Measurements from ENCODE around the gene SLC34A3.
"Not testable (repeated sequence)": the region's sequence is repeated elsewhere in the genome, so short reads cannot be mapped to it uniquely, and the experiment has no call there.

SLC34A3 gene

DNA sequence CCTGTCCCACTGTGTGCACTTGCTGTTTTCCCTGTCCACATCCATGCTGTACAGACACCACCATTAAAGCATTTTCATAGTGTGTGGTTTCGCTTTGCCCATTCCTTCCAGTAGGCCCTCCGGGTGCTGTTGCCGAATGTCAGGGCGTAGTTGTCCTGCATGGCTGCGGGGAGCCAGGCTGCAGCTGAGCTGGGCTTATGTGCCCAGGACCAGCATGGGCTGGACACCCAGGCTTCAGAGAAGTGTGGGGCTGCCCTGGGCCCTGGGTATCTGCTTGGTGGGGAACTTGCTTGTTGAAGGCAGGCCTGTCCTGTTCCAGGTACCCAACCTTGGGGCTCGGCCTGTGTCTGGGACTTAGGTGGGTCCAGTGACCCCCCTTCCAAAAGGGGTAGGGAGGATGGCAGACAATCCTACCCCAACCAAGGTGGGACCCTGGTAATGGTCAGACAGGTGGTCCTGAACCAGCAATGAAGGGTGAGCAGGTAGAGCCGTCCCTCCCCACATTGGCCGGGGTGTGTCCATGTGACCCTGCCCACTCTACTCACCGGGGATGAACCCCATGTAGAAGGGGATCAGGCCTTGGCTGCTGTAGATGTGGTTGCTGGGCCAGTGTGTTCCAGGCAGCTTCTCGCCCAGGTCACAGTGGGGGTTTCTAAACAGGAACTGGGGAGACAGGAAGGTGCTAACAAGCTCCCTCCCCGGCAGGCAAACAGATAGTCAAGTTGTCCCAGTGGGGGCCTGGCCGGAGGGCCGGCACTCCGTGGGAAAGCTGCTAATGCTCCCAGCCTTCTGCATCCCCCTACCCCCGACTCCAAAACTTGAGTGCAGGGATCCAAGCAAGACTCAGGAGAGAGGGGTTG is 13.2 kb downstream of the SLC34A3 start:
- no peak for DNase-seq

DNA sequence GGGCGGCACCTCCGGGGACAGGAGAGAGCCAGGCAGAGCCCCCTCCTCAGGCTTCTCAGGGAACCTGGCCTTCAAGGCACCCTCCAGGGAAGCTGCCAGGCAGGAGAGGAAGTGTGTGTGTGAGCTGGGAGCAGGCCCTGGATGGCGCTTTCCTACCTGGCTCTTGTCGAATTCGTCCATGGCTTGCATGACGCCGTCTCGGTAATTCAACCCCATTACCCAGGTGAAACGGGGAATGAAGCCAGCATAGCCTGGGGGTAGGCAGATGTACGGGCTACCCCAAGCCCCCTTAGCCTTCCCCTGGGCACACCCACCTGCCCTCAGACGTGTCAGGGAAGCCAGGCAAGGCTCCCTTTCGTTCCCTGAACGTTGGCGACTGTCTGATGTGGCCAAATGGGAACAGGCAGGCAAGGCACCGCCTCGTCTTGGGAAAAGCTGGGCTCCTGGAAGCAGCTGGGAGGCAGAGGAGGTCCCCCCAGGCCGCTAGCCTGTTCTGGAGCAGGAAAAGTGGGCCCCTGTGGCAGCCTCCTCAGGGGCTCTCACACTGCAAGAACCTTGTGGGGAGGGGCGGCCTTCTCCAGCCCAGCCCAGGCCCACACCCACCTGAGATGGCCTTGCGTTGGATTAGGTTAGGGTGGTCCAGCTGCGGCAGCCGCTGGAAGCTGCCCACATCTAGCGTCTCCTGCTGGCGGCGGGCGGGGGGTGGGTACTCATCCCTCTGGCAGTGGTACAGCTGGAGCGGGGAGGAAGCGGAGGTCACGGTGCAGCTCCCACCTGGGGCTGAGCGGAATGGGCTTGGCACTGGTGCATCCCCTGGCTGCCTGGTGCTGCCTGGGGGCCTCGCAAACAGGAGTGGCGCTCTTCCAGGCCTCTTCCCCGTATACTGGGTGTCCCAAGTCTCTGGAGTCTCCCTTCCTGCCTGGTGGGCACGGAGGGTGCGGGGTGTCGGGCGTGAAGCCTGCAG is 14.1 kb downstream of the SLC34A3 start:
- DNase-seq, result no peak

DNA sequence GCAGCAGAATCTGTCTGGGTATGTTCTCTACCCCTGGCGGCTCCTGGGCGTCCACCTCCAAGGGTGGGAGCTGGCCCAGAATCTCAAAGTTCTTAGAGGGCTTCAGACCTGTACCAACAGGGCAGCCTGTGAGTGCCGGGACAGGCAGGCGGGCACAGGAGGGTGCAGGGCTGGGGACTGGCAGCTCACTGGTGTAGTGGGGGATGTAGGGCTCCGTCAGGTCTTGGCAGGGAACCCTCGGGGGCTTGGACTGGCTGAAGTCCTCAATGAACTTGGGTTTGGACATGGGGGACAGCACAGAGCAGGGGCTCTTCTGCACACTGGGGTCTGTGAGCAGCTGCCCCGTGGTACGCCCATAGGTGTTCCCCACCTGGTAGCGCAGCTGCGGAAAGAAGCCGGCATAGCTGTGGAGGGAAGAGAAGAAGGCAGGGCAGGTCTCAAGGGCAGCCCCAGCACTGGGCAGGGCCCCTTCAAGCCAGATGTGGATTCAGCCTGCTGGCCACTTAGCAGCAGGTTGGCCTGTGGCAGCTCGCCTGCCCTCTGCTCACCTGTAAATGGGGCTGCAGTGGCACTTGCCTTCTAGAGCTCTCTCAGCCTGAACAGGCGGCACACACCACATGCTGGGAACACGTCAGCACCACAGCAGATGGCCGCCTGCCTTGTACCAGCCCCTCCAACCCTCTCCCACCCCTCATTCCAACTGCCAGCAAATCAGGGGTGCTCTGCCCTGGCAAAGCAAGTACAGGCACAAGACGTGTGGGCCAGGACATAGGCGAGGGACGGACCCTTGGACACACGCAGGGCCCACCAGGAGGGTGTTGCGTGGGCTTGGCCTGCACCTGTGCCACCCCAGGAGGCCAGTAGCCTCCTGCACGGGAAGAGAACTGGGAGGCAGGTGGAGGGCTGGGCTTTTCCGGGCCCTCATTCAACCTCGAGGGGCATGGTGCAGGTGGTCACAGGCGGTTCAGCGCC is 15.0 kb downstream of the SLC34A3 start:
- DNase-seq, result no peak

DNA sequence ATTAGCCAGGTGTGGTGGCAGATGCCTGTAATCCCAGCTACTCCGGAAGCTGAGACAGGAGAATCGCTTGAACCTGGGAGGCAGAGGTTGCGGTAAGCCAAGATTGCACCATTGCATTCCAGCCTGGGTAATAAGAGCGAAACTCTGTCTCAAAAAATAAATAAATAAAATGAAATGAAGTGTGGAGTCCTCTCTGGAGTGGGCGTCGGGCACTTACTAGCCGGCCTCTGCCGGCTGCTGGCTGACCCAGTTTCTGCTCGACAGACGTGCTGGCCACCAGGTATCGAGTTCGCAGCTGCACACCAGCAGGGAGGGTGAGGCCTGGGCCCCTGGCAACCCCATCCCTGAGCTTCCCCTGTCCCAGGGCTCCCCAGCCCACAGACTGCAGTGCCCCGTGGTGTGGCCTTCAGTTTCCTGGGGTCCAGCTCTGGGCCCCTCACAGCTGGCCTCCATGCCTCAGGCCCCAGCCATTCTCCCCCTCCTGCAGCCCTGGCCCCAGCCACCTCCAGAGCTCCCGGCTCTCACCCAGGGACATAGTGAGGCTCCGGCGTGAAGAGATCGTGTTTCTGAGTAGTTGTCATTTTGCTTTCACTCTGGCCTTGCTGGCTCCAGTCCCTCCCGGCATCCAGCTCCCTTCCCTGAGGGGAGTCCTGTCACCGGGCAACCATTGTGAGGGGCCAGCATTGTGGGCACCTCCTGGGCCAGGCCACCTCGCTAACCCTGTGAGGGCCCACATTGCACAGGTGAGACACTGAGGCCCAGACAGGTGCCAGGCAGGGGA is 16.6 kb downstream of the SLC34A3 start:
- DNase-seq, result no peak

DNA sequence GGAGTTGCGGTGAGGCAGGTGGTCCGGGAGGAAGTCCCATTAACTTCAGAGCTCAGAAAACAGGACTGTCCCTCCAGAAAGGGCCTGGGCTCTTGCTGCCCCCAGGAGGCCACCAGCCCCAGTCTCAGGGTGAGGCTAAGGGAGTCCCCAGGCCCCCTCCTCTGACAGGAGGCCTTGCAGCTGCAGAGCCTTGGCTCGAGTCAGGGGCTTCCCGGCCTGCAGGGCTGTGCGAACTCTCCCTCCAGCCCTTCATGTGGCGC is 17.1 kb downstream of the SLC34A3 start:
- no peak for DNase-seq

DNA sequence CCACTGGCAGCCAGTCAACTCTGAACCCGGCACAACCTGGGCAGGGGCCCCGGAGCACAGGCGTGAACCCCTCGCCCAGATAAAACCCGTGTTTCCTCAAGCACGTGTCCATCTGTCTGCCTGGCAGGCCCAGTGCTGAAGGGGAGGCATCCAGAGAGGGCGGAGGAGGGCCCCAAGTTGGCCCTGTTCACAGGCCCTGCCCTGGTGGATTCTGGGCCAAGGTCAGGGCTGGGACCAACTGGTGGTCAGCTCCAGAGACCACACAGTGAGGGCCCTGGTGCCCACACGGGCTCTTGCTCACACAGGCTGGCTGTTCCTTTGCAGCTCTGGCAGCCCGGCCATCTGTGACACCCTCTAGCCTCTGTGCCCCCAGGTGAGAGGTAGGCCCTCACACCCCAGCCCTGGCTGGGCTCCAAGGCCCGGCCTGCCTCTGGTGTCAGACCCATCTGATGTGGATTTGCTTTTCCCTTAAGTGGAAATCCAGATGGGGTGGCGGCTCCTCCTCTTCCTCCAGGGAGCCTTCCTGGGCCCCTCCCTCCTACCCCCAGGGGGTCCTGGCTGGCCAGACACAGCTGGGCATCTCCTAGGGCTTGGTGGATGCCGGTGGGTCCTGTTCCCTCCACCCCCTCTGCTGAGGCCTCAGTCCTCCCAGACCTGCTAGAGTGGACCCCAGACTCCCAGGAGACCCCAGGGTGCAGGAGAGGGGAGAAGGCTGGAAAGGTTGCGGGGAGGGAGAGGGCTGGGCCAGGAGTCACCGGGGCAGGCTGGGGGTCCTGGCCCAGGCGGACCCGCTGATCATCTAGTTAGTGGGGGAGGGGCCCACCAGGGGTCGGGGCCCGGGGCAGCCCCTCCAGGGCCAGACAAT is 19.9 kb downstream of the SLC34A3 start:
- no peak for DNase-seq

DNA sequence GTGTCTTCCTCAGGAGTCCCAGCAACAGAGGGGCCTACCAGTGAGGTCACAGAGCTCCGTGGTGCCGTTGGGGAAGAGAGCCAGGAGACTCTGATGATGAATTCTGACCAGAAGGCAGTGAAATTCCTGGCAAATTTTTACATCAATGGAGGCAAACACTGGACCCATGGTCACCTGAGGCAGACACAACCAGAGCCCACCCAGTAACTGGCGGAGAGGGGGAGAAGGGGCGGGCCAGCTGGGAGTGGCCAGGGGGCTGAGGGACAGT is 20.4 kb downstream of the SLC34A3 start, which contains the start of gene STPG3:
Gene STPG3, plus strand, starts transcription at position 93 of the 268 bp plus-strand sequence. Its CDS starts 1 bp downstream, at position 94.
- DNase-seq, result no peak

DNA sequence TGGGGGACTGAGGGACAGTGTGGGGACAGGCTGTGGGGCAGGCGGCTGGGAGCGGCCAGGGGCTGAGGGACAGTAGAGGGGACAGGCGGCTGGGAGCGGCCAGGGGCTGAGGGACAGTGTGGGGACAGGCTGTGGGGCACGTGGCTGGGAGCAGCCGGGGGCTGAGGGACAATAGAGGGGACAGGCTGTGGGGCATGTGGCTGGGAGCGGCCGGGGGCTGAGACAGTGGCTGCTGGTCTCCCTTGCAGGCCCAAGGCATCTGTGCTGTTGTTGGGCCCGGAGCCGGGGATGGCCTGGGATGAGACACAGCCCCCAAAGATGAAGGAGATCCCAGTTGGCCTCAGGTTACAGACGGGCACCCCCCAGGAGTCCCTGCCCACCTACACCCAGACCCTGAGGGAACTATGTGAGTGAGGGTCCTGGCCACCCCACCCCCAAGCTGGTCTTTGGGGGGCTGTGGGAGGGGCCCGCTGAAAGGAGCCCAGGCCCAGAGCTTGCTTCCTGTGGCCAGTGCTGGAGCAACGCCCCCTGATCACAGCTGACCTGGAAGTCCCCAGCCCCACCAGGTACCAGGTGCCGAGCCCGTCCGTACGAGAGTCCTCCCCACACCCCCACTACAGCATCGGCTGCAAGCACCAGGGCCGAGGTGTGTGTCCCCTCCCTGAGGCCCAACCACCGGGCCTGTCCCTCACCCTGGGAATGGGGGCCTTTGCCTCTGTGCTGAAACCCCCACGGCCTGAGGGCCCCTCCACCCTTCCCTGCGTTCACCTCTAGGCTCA is 21.0 kb downstream of the SLC34A3 start:
- no peak for DNase-seq

DNA sequence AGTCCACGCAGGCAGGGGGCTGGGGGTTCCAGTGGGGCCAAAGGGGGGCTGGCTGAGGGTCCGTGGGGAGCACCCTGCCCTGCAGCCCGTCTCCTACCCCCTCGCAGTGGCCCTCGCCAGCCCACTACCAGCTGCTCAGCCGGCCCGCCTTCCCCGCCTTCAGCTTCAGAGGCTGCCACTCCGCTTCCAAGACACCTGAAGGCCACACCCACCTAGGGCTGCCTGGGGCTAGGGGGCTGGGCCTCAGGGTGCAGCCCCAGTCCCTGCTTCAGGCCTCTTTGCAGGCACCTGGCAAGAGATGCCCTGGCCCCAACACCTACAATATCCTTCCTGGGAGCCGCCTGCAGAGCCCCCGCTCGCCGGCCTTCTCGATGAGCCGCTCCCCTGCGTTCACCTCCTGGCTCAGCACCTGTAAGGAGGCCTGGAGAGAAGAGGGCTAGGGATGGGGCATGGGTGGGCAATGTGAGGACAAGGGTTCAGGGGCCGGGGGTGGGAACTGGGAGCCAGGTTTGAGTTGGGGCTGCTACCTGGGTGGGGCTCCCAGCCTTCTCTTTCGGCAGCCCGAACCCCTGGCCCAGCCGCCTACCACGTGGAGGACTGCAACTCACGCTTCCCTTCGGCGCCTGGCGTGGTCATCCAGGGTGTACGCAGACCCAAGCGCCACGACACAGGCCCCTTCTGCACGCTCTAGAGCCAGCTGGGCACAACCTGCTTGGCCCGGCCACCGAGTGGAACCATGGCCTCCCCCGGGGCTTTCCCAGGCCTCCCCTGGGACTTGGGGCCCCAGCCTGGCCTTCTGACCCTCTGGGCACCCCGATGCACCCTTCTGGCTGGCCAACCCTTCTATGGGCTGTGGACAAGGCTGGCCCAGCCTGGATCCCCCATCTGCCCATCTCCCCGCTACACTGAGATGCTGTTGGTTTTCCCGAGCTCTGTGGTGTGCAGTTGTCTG is 22.1 kb downstream of the SLC34A3 start:
- no peak for DNase-seq

DNA sequence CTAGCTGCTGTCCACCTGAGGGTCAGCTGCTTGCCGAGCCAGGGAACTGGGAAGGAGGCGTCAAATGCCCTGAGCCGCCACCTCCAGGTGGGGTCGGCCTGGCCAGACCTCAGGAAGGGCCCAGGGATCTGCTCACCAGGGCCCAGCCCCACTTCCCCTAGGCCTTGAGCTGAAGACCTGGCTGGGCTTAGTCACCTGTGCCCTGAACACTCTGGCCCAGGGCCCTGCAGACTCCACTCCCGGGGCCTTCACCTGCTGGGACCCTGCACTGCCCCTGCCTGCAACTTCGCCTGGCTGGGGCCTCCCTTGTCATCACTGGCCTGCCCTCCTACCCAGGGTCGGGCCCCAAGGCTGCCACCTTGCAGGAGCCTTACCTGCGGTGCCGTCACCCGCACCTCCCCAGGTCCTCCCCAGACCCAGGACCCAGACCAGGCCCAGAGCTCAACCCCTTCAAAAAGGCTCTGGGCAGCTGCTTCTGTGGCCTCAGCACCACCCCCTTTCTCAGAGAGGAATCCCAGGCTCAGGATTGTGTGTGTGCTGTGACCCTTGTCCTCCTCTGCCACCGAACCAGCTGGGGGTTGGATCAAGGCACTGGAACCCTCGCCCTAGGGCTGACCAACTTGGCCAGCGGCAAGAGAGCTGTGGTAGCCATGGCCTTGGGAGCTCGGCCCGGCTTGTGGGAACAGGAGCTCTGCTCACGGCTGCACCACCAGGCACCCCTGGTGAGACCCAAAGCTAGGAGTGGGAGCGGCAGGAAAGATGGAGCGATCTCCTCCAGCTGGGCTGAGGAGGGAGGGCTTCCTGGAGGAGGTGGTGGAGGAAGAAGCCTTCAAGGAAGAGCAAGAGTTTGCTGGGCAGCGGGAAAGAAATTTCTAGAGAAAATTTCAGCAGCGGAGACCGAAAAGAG is 23.3 kb downstream of the SLC34A3 start:
- no peak for DNase-seq

DNA sequence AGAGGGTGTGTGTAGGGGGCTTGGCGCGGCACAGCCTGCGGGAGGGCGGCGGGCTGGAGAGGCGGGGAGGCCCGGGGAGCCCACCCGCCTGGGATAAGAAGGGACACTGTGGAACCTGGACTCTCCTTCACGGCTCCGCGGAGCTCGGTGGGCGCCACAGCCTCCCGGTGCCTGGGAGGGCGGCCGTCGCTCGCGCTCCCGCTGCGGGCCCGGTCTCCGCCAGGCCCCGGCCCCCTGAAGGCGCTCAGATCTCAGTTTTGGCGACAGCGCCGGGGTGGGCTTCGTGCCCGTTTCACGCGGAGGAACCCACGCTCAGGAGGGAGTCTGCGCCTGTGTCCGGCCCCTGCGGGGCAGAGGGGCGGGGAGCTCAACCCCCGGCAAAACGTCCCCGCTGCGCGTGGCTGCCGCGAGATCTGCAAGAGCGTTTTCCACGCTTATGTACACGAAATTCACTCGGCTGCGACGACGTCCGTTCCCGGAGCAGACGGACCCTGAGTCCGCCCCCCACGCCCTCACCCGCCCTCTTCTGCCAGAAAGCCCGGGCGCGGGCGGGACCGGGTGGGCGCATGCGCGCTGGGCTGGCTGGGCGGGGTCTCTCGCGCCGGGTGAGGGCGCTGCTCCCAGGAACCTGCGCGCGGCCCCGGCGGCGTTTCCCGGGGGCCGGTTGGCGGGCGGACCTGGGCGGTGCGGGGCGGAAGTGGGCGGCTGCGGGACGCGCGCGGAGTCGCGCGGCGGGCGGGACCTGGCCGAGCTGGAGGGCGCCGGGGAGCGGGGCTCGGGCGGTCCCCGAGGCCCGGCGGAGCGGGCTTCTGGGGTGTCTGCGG is 24.1 kb downstream of the SLC34A3 start, which contains the start of gene NELFB:
Gene NELFB, plus strand, starts transcription at position 704 of the 824 bp plus-strand sequence.
- peak; percentile 61 to 90 for DNase-seq

DNA sequence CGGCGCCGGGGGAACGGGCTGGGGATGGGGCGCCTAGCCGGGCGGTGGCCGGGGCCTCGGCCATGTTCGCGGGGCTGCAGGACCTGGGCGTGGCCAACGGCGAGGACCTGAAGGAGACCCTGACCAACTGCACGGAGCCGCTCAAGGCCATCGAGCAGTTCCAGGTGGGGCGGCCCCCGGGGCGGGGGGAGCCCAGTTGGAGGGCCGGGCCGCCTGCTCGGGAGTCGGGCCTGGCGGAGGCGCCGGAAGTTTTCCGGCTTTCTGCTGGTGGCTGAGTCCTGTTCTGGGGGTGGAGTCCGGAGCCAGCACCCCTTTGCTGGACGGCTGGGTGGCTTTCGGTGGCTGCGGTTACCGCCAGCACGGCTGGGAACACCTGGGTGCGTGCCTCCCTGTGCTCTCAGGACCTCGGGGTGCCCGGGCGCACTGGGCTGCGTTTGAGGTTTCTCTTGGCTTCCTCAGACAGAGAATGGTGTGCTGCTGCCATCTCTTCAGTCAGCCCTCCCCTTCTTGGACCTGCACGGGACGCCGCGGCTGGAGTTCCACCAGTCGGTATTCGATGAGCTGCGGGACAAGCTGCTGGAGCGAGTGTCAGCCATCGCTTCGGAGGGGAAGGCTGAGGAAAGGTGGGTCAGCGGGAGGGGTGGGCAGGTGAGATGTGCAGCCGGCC is 24.9 kb downstream of the SLC34A3 start:
- DNase-seq, result no peak

DNA sequence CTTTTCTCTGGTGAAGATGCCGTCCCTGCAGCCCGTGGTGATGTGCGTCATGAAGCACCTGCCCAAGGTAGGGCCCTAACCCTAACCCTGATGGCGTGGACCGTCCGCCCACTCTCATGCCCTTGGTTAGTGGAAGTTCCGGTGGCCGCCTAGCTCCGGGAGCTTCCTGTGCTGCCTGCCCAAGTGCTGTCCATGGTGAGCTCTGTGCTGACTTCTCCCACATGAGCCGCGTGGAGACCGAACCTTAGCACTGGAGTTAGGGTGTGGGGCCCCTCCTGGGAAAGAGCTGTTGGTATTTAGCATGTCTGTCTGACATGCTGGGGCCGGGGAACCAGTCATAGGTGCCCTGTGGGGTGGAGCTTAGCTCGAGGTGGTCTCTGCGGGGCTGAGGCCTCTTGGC is 25.7 kb downstream of the SLC34A3 start:
- no peak for DNase-seq

DNA sequence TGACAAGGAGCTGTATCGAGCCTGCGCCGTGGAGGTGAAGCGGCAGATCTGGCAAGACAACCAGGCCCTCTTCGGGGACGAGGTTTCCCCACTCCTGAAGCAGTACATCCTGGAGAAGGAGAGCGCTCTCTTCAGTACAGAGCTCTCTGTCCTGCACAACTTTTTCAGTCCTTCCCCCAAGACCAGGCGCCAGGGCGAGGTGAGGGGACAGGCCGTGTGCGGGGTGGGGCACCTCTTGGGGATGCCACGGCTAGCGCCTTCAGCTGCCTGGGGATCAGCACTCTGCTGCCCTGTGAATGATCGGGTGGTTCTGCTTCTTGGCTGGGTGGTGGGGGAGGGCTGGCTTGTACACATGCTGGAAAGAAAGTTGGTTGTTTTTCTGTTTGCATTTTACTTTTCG is 26.2 kb downstream of the SLC34A3 start:
- no peak for DNase-seq

DNA sequence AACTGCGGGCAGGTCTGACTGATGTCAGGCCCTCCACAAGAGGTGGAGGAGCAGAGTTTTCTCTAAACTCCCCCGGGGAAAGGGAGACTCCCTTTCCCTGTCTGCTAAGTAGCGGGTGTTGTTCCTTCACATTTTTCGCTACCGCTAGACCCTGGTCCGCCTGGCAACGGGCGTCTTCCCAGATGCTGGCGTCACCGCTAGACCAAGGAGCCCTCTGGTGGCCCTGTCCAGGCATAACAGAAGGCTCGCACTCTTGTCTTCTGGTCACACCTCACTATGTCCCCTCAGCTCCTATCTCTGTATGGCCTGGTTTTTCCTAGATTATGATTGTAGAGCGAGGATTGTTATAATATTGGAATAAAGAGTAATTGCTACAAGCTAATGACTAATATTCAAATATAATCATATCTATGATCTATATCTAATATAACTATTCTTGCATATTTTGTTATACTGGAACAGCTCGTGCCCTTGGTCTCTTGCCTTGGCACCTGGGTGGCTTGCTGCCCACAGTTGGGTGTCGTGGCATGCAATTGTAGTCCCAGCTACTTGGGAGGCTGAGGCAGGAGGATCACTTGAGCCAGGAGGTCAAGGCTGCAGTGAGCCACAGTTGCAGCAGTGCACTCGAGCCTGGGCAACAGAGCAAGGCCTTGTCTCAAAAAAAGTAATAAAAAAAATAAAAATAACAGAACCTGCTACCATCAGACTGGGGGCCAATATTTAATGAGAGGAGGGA is 31.6 kb downstream of the SLC34A3 start:
- not testable (repeated sequence) for DNase-seq

DNA sequence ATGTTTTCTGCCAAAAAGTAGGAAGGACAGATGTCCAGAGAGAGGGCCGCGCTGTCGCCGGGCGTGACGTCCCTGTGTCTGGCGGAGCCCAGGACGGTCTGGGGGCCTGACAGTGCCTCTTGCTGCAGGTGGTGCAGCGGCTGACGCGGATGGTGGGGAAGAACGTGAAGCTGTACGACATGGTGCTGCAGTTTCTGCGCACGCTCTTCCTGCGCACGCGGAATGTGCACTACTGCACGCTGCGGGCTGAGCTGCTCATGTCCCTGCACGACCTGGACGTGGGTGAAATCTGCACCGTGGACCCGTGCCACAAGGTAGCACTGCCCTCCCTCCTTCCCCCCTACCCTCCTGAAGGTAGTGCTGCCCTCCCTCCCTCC is 32.2 kb downstream of the SLC34A3 start:
- DNase-seq, result no peak

Measured in hippocampal formation (tissue), 2 donors.